ENCODE results near the gene AGBL3. TPM values are rescaled to one million over a fixed set of nuclear protein-coding genes. Genes with fewer than 3 reads are reported as not detected.

AGBL3 gene
- total and polyA plus RNA-seq, 9 of the 15 experiments (the other 6 are each of a cell fraction or from before 2014, with no cell fraction given): 0.54 to 2.9 (median 1.7) TPM

- TF ChIP-seq ZHX1 (conservative IDR thresholded peaks at IDR 0.05; ENCODE audit: low read length): peak; percentile 94
- no peak; a peak in 2 of 4 replicates for TF ChIP-seq SIN3A (IDR thresholded peaks at IDR 0.05; ENCODE audit: borderline replicate concordance in 2 of 2, control insufficient read depth in 1 of 2, low read depth in 2 of 2, low read length in 2 of 2)
- peak; percentile 88 for TF ChIP-seq ZEB2 (IDR thresholded peaks at IDR 0.05)
- 0 out of 2 replicates have a peak, but pooled peaks have one; percentile 49 for TF ChIP-seq GATAD2B (IDR thresholded peaks at IDR 0.05; ENCODE audit: borderline replicate concordance)
- TF ChIP-seq SRSF9 (IDR thresholded peaks at IDR 0.05; ENCODE audit: borderline replicate concordance, low read depth, low read length): no peak
- peak; percentile 66; the same call in 1 of the 2 replicates for TF ChIP-seq XRCC5 (IDR thresholded peaks at IDR 0.05; ENCODE audit: low read depth, low read length)
- no peak for TF ChIP-seq NFXL1 (CRISPR knock-in tag; IDR thresholded peaks at IDR 0.05)
- no peak for TF ChIP-seq FUS (optimal IDR thresholded peaks at IDR 0.05; ENCODE audit: low read depth, low read length)
- TF ChIP-seq GMEB1 (CRISPR knock-in tag; IDR thresholded peaks at IDR 0.05): 0 out of 2 replicates have a peak, but pooled peaks have one; percentile 37
- TF ChIP-seq BRF1 (IDR thresholded peaks at IDR 0.05; ENCODE audit: borderline replicate concordance, extremely low read depth, insufficient read length): no peak
- peak; percentile 82 for TF ChIP-seq RBM22 (IDR thresholded peaks at IDR 0.05; ENCODE audit: low read depth, low read length, poor library complexity, severe bottlenecking)
- TF ChIP-seq MEF2D (tag; conservative IDR thresholded peaks at IDR 0.05; ENCODE audit: low read depth): 0 out of 2 replicates have a peak, but pooled peaks have one; percentile 14
- peak; percentile 99 for TF ChIP-seq E2F3 (CRISPR knock-in tag; IDR thresholded peaks at IDR 0.05)
- peak; percentile 96 for TF ChIP-seq NBN (IDR thresholded peaks at IDR 0.05; ENCODE audit: low read depth)
- TF ChIP-seq ZNF518B (CRISPR knock-in tag; IDR thresholded peaks at IDR 0.05): no peak
- TF ChIP-seq ZNF507 (tag; conservative IDR thresholded peaks at IDR 0.05): no peak
- TF ChIP-seq ZBTB9 (CRISPR knock-in tag; IDR thresholded peaks at IDR 0.05): 0 out of 2 replicates have a peak, but pooled peaks have one; percentile 55
- TF ChIP-seq ZNF436 (CRISPR knock-in tag; IDR thresholded peaks at IDR 0.05): no peak
These were observed at the start of gene AGBL3 (continued) for GRCh38 chr7:134986363-134987251.
